ENCODE measurements around the gene PPAT. TPM values are rescaled to one million over a fixed set of nuclear protein-coding genes. Genes with fewer than 3 reads are reported as not detected.

Gene PPAT
- polyA plus RNA-seq (2013, experiment 1 of 2), result 9.4 TPM
- 10.4 TPM for polyA plus RNA-seq (2013, experiment 2 of 2)

DNA sequence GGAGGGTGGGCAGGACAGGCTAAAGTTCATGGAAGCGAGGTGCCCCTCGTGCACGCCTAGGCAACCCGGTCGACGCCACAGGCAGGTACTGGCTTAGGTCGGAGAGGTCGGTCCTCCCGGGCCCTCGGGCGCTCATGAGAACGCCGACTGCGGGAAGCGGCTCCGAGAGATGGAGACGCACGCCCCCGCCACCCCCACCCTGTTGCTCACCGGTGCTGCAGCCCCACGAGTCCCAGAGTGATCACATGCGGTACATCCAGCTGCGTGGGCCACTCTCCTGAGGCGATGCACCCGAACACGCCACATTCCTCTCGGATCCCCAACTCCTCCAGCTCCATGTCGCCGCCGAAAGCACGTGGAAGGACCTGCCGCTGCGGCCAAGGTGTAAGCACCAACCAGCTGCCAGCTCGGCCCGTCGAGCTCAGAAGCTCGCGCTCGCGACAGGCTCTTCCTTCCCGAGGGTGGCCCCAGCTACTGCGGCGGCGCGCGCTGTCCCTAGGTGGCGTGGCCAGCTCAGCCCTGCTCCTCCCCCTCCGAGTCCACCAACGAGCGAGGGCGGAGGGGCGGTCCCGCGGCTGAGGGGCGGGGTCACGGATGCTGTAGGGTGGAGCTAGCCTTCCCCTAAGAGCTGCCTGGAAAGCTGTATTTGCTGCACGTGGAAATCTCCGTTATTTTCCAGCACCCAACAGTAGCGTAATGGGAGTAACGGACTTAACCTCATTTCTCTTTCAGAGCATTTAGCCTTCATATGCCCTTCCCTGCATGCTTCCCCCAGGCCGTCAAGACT, at the start of gene PPAT:
Gene PPAT (minus strand): TSS at position 476 of the 787 bp plus-strand sequence. CDS start 138 bp downstream, at position 338.
- peak within 1 kb of the TSS; percentile 58 to 85 for H3K14ac ChIP-seq (ENCODE audit: low read length in 2 of 2)
- peak within 1 kb of the TSS in 1 of 2 experiments; percentile 70 for H2BK12ac ChIP-seq (ENCODE audit: low read length in 2 of 2)
- no peaks in the 10 kb centered on the region for H3K79me1 ChIP-seq (replicated peaks; ENCODE audit: low read length, poor library complexity, severe bottlenecking)
- H3K4ac ChIP-seq (ENCODE audit: low read depth in 1 of 2, low read length in 2 of 2), result peak within 1 kb of the TSS; percentile 11 to 73
- H2BK15ac ChIP-seq (ENCODE audit: low read depth, poor library complexity, severe bottlenecking), result no peak within 1 kb of the TSS
- H3K4me3 ChIP-seq (ENCODE audit: insufficient read depth in 1 of 2, low read depth in 1 of 2, low read length in 2 of 2), result peak within 1 kb of the TSS; percentile 79 to 97
- H2BK120ac ChIP-seq (ENCODE audit: low read depth, low read length), result no peak within 1 kb of the TSS
- H2AFZ ChIP-seq (ENCODE audit: low read depth, low read length), result peak within 1 kb of the TSS; percentile 98
- H3K4me1 ChIP-seq (ENCODE audit: control insufficient read depth, insufficient read depth, low read depth, low read length), result peaks cover 8% of the 10 kb centered on the region
- H3K4me2 ChIP-seq (ENCODE audit: low read length, poor library complexity, severe bottlenecking), result peak within 1 kb of the TSS; percentile 88
- H2BK5ac ChIP-seq (ENCODE audit: low read depth, low read length, poor library complexity, severe bottlenecking), result peak within 1 kb of the TSS; percentile 50
- H4K8ac ChIP-seq (ENCODE audit: low read length), result peak within 1 kb of the TSS; percentile 55
- peak within 1 kb of the TSS in 1 of 2 experiments; percentile 9 for H3K23ac ChIP-seq (ENCODE audit: low read length in 2 of 2)
- no peaks in the 10 kb centered on the region for H3K27me3 ChIP-seq (ENCODE audit: control insufficient read depth in 1 of 2, insufficient read depth in 1 of 2, low read length in 2 of 2)
- H3K9me3 ChIP-seq (ENCODE audit: control insufficient read depth, low read length), result no peaks in the 10 kb centered on the region
- H3K9ac ChIP-seq (ENCODE audit: low read length), result peak within 1 kb of the TSS; percentile 95
- H3K27ac ChIP-seq (ENCODE audit: low read length, poor library complexity, severe bottlenecking), result peak within 1 kb of the TSS; percentile 96
- whole genome bisulfite sequencing, result under 1% methylated on average over 54 of the region's 61 CpGs
- H4K91ac ChIP-seq (ENCODE audit: low read length), result peak within 1 kb of the TSS; percentile 95
- no peaks in the 10 kb centered on the region for H3K36me3 ChIP-seq (ENCODE audit: control insufficient read depth in 1 of 2, insufficient read depth in 2 of 2, low read depth in 1 of 2, low read length in 2 of 2)
- H2AK5ac ChIP-seq (ENCODE audit: low read length, severe bottlenecking), result no peak within 1 kb of the TSS
- DNase-seq, result peak; percentile 98
- H3K18ac ChIP-seq (ENCODE audit: low read depth in 1 of 2, low read length in 2 of 2), result peak within 1 kb of the TSS; percentile 88 to 98

DNA sequence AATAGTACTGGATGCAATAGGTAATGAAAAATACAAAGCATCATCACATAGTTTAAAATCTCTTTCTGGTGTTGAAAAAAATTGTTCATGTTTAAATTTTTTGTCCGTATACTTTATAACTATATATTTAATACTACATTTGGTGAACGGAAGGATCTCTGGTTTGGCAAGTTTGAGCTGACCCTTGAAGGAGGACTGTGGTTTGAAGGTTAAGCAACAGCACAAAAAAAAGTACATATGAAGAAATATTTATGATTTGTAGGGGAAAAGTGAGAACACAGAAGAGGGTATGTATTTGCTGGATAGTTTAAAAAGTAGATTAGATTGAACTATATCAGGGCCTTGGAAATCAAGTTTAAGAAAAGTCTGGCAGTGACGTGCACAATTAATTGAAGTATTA, 45.3 kb upstream of the PPAT start:
- Histone ChIP-seq H3K4me2 (ENCODE audit: low read length, poor library complexity, severe bottlenecking) (no peak overlapping the region), H3K18ac (ENCODE audit: low read depth in 1 of 2, low read length in 2 of 2) (no peak overlapping the region), H2BK120ac (ENCODE audit: low read depth, low read length) (no peak overlapping the region), H2AK5ac (ENCODE audit: low read length, severe bottlenecking) (no peak overlapping the region), H3K9me3 (ENCODE audit: control insufficient read depth, low read length) (no peaks in the 10 kb centered on the region), H2BK12ac (ENCODE audit: low read length in 2 of 2) (no peak overlapping the region), H3K36me3 (ENCODE audit: control insufficient read depth in 1 of 2, insufficient read depth in 2 of 2, low read depth in 1 of 2, low read length in 2 of 2) (peaks cover 23 to 91% of the 10 kb centered on the region in 2 experiments), H3K4me1 (ENCODE audit: control insufficient read depth, insufficient read depth, low read depth, low read length) (peaks cover 1% of the 10 kb centered on the region), H3K23ac (ENCODE audit: low read length in 2 of 2) (no peak overlapping the region), H3K4ac (ENCODE audit: low read depth in 1 of 2, low read length in 2 of 2) (no peak overlapping the region), H2BK5ac (ENCODE audit: low read depth, low read length, poor library complexity, severe bottlenecking) (no peak overlapping the region), H4K91ac (ENCODE audit: low read length) (no peak overlapping the region), H3K79me1 (replicated peaks; ENCODE audit: low read length, poor library complexity, severe bottlenecking) (peaks cover 8% of the 10 kb centered on the region), H2BK15ac (ENCODE audit: low read depth, poor library complexity, severe bottlenecking) (no peak overlapping the region), H3K14ac (ENCODE audit: low read length in 2 of 2) (no peak overlapping the region), H3K4me3 (ENCODE audit: insufficient read depth in 1 of 2, low read depth in 1 of 2, low read length in 2 of 2) (no peak overlapping the region), H4K8ac (ENCODE audit: low read length) (no peak overlapping the region), H3K27me3 (ENCODE audit: control insufficient read depth in 1 of 2, insufficient read depth in 1 of 2, low read length in 2 of 2) (no peaks in the 10 kb centered on the region), H2AFZ (ENCODE audit: low read depth, low read length) (no peak overlapping the region), H3K9ac (ENCODE audit: low read length) (no peak overlapping the region), H3K27ac (ENCODE audit: low read length, poor library complexity, severe bottlenecking) (no peak overlapping the region)
- WGBS, result 94% methylated on average over 2 of the region's 3 CpGs
- no peak for DNase-seq

DNA sequence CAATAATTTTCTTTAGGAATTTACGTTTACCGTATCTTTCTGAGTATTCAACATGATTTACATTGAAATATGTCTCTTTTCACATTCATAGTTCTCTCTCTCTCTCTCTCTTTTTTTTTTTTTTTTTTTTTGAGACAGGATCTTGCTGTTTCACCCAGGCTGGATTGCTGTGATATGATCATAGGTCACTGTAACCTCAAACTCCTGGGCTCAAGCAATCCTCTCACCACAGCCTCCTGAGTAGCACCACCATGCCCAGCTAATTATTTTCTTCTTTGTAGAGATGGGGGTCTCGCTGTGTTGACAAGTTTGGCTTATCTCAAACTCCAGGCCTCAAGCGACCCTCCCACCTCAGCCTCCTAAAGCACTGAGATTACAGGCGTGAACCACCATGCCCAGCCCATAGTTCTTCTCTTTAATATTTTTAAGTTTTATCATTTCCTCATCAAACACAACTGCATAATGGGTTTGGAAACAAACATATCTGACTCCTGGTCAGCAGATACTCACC, 41.8 kb upstream of the PPAT start:
- Histone ChIP-seq H3K18ac (ENCODE audit: low read depth in 1 of 2, low read length in 2 of 2) (no peak overlapping the region), H3K4ac (ENCODE audit: low read depth in 1 of 2, low read length in 2 of 2) (no peak overlapping the region), H4K8ac (ENCODE audit: low read length) (no peak overlapping the region), H3K9ac (ENCODE audit: low read length) (no peak overlapping the region), H3K4me1 (ENCODE audit: control insufficient read depth, insufficient read depth, low read depth, low read length) (no peaks in the 10 kb centered on the region), H3K79me1 (replicated peaks; ENCODE audit: low read length, poor library complexity, severe bottlenecking) (peaks cover 10% of the 10 kb centered on the region), H2BK120ac (ENCODE audit: low read depth, low read length) (no peak overlapping the region), H3K27ac (ENCODE audit: low read length, poor library complexity, severe bottlenecking) (no peak overlapping the region), H3K23ac (ENCODE audit: low read length in 2 of 2) (no peak overlapping the region), H3K4me3 (ENCODE audit: insufficient read depth in 1 of 2, low read depth in 1 of 2, low read length in 2 of 2) (no peak overlapping the region), H2AK5ac (ENCODE audit: low read length, severe bottlenecking) (no peak overlapping the region), H3K27me3 (ENCODE audit: control insufficient read depth in 1 of 2, insufficient read depth in 1 of 2, low read length in 2 of 2) (no peaks in the 10 kb centered on the region), H2BK12ac (ENCODE audit: low read length in 2 of 2) (no peak overlapping the region), H3K4me2 (ENCODE audit: low read length, poor library complexity, severe bottlenecking) (no peak overlapping the region), H4K91ac (ENCODE audit: low read length) (no peak overlapping the region), H3K14ac (ENCODE audit: low read length in 2 of 2) (no peak overlapping the region), H2AFZ (ENCODE audit: low read depth, low read length) (no peak overlapping the region), H3K36me3 (ENCODE audit: control insufficient read depth in 1 of 2, insufficient read depth in 2 of 2, low read depth in 1 of 2, low read length in 2 of 2) (peaks cover 30 to 92% of the 10 kb centered on the region in 2 experiments), H2BK15ac (ENCODE audit: low read depth, poor library complexity, severe bottlenecking) (no peak overlapping the region), H2BK5ac (ENCODE audit: low read depth, low read length, poor library complexity, severe bottlenecking) (no peak overlapping the region), H3K9me3 (ENCODE audit: control insufficient read depth, low read length) (no peaks in the 10 kb centered on the region)
- DNase-seq, result no peak
- WGBS, result 95% methylated on average over 4 of the region's 5 CpGs

DNA sequence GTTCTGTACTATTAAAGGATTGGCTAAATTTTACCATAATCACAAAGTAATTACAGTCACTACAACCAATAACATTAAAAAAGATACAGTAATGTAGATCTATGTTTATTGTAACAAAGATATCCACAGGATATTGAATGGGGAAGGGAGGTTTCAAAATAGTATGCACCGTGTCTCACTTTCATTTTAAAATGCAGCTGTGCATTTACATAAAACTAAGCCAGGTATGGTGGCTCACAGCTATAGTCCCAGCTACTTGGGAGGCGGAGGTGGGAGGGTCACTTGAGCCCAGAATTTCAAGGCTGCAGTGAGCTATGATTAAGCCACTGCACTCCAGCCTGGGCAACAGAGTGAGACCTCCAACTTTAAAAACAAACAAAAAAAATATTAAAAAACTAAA, 40.5 kb upstream of the PPAT start:
- no peak overlapping the region for H3K27ac ChIP-seq (ENCODE audit: low read length, poor library complexity, severe bottlenecking)
- no peaks in the 10 kb centered on the region for H3K9me3 ChIP-seq (ENCODE audit: control insufficient read depth, low read length)
- H3K4me2 ChIP-seq (ENCODE audit: low read length, poor library complexity, severe bottlenecking), result no peak overlapping the region
- no peak overlapping the region for H2BK120ac ChIP-seq (ENCODE audit: low read depth, low read length)
- no peak overlapping the region for H2AK5ac ChIP-seq (ENCODE audit: low read length, severe bottlenecking)
- no peak overlapping the region for H3K14ac ChIP-seq (ENCODE audit: low read length in 2 of 2)
- no peak for DNase-seq
- H3K79me1 ChIP-seq (replicated peaks; ENCODE audit: low read length, poor library complexity, severe bottlenecking), result peaks cover 13% of the 10 kb centered on the region
- H3K9ac ChIP-seq (ENCODE audit: low read length), result no peak overlapping the region
- H2BK12ac ChIP-seq (ENCODE audit: low read length in 2 of 2), result no peak overlapping the region
- 93% methylated on average over 2 of the region's 2 CpGs for WGBS
- H3K4me1 ChIP-seq (ENCODE audit: control insufficient read depth, insufficient read depth, low read depth, low read length), result no peaks in the 10 kb centered on the region
- H3K4ac ChIP-seq (ENCODE audit: low read depth in 1 of 2, low read length in 2 of 2), result no peak overlapping the region
- H3K4me3 ChIP-seq (ENCODE audit: insufficient read depth in 1 of 2, low read depth in 1 of 2, low read length in 2 of 2), result no peak overlapping the region
- no peak overlapping the region for H3K18ac ChIP-seq (ENCODE audit: low read depth in 1 of 2, low read length in 2 of 2)
- H2BK15ac ChIP-seq (ENCODE audit: low read depth, poor library complexity, severe bottlenecking), result no peak overlapping the region
- no peak overlapping the region for H3K23ac ChIP-seq (ENCODE audit: low read length in 2 of 2)
- peaks cover 23 to 95% of the 10 kb centered on the region in 2 experiments for H3K36me3 ChIP-seq (ENCODE audit: control insufficient read depth in 1 of 2, insufficient read depth in 2 of 2, low read depth in 1 of 2, low read length in 2 of 2)
- no peak overlapping the region for H2BK5ac ChIP-seq (ENCODE audit: low read depth, low read length, poor library complexity, severe bottlenecking)
- no peaks in the 10 kb centered on the region for H3K27me3 ChIP-seq (ENCODE audit: control insufficient read depth in 1 of 2, insufficient read depth in 1 of 2, low read length in 2 of 2)
- H4K91ac ChIP-seq (ENCODE audit: low read length), result no peak overlapping the region
- H2AFZ ChIP-seq (ENCODE audit: low read depth, low read length), result no peak overlapping the region
- no peak overlapping the region for H4K8ac ChIP-seq (ENCODE audit: low read length)

All from mesenchymal stem cell (in vitro differentiated cells and primary cell).